HepG2 (cell line): ENCODE measurements around the gene TRDN. TPM values are rescaled to one million over a fixed set of nuclear protein-coding genes. Genes with fewer than 3 reads are reported as not detected.

ENCODE experiments used
- ATAC-seq: fragments of 200-7000 bp; cut with Tn5 transposase; 3 replicates; pipeline ENCODE4 v1.9.1; 2020; ENCODE audit warnings: mild to moderate bottlenecking, moderate library complexity
- BruUV-seq: library from RNA; stranded (reverse); fragments of 400-500 nt; replicated peaks from 2 replicates; lab custom pipeline; 2021; lab: Mats Ljungman, UMichigan
- CTCF ChIA-PET: fragments of 300-600 bp; formaldehyde crosslinking; extraction: SDS; loops from one replicate; lab custom pipeline; 2021; ENCODE audit warnings: low total read pairs, inconsistent platforms, low intra/inter-chr PET ratio; lab: Yijun Ruan, JAX
- POLR2A ChIA-PET: fragments of 350-600 bp; sonication (Branson Sonifier 250); formaldehyde crosslinking; loops from one replicate; lab custom pipeline; 2020; ENCODE audit warnings: antibody characterized with exemption, inconsistent platforms; lab: Yijun Ruan, JAX
- DNase-seq: peaks from one replicate; pipeline ENCODE4 v3.0.0-alpha.2; 2015; ENCODE audit warnings: low spot score
- FAIRE-seq: peaks from 3 replicates; lab custom pipeline; 2011; peaks lifted over from hg19 to GRCh38; lab: Jason Lieb, UNC
- H2AFZ ChIP-seq: one replicate; pipeline ENCODE4 v1.6.1; 2011; ENCODE audit warnings: low read length, inconsistent platforms
- H3K27ac ChIP-seq: fragments of 300-600 bp; 3 replicates; pipeline ENCODE4 v1.8.0; 2011; ENCODE audit warnings: mixed run types, mild to moderate bottlenecking, mixed read lengths, low read length, inconsistent platforms; ENCODE audit not compliant: insufficient read depth; ENCODE audit errors: extremely low read length
- H3K27me3 ChIP-seq, 2 experiments: fragments of 200-600 bp in 1 of 2; 2 replicates in 1 of 2; 3 replicates in 1 of 2; pipeline versions ENCODE4 v1.6.0 to v1.8.0; 2011; ENCODE audit warnings: low read length in 2 of 2, mild to moderate bottlenecking in 2 of 2, moderate library complexity in 2 of 2, inconsistent platforms in 1 of 2; ENCODE audit not compliant: insufficient read depth in 2 of 2, control insufficient read depth in 1 of 2
- H3K36me3 ChIP-seq, 2 experiments: fragments of 200-600 bp in 1 of 2; replicated peaks in 1 of 2; 2 replicates in 1 of 2; 3 replicates in 1 of 2; pipeline versions ENCODE4 v1.5.1 to v1.8.0; 2011; ENCODE audit warnings: low read length in 2 of 2, inconsistent platforms in 1 of 2; ENCODE audit not compliant: insufficient read depth in 2 of 2, control insufficient read depth in 1 of 2
- H3K4me1 ChIP-seq: 2 replicates; pipeline ENCODE4 v1.5.1; 2012; ENCODE audit warnings: low read length, inconsistent platforms; ENCODE audit not compliant: insufficient read depth
- H3K4me2 ChIP-seq: 2 replicates; pipeline ENCODE4 v1.6.0; 2011; ENCODE audit warnings: low read depth, low read length, inconsistent platforms
- H3K4me3 ChIP-seq, 3 experiments: fragments of 200-600 bp in 1 of 3; sonication (generic), shearing (Covaris generic) in 1 of 3; replicated peaks in 1 of 3; 2 replicates each; pipeline ENCODE4 v1.5.1; 2011 to 2016; ENCODE audit warnings: low read length in 3 of 3, inconsistent platforms in 2 of 3, low read depth in 2 of 3, mild to moderate bottlenecking in 2 of 3, control low read depth in 1 of 3, mixed read lengths in 1 of 3; ENCODE audit not compliant: insufficient read depth in 1 of 3
- H3K79me2 ChIP-seq: one replicate; pipeline ENCODE4 v1.6.1; 2011; ENCODE audit warnings: low read length, inconsistent platforms; ENCODE audit not compliant: insufficient read depth
- H3K9ac ChIP-seq: 2 replicates; pipeline ENCODE4 v1.6.0; 2011; ENCODE audit warnings: mild to moderate bottlenecking, low read depth, low read length, inconsistent platforms; ENCODE audit not compliant: insufficient read depth
- H3K9me3 ChIP-seq: 2 replicates; pipeline ENCODE4 v1.5.1; 2012; ENCODE audit warnings: mild to moderate bottlenecking, low read length
- H4K20me1 ChIP-seq: 2 replicates; pipeline ENCODE4 v1.6.0; 2011; ENCODE audit warnings: inconsistent platforms, mild to moderate bottlenecking, low read length, moderate library complexity; ENCODE audit not compliant: insufficient read depth
- MATR3 ChIP-seq: sonication (generic); formaldehyde crosslinking; IDR thresholded peaks from 2 replicates; pipeline ENCODE4 v1.4.0; 2020; ENCODE audit warnings: missing genetic modification reagents
- PAF1 ChIP-seq: IDR thresholded peaks from 2 replicates; pipeline ENCODE4 v1.6.1; 2016; ENCODE audit warnings: missing genetic modification reagents, missing compliant biosample characterization
- PLRG1 ChIP-seq: fragments of 450-650 bp; conservative IDR thresholded peaks from 2 replicates; pipeline ENCODE4 v1.6.1; 2016
- PRDM4 ChIP-seq: sonication (generic); formaldehyde crosslinking; IDR thresholded peaks from 2 replicates; pipeline ENCODE4 v1.9.0; 2021; ENCODE audit warnings: missing genetic modification reagents, borderline replicate concordance
- RAD21 ChIP-seq: fragments of 450-650 bp; formaldehyde crosslinking; IDR thresholded peaks from 2 replicates; pipeline ENCODE4 v1.5.0; 2020; ENCODE audit warnings: mild to moderate bottlenecking
- SMYD3 ChIP-seq: sonication (generic); formaldehyde crosslinking; IDR thresholded peaks from 2 replicates; pipeline ENCODE4 v1.8.1; 2023; ENCODE audit warnings: mild to moderate bottlenecking, missing genetic modification reagents
- UBTF ChIP-seq: sonication (generic); formaldehyde crosslinking; IDR thresholded peaks from 2 replicates; pipeline ENCODE4 v1.4.0; 2020; ENCODE audit warnings: mild to moderate bottlenecking, missing genetic modification reagents
- ZNF17 ChIP-seq: sonication (generic); formaldehyde crosslinking; IDR thresholded peaks from 2 replicates; pipeline ENCODE4 v1.5.0; 2020; ENCODE audit warnings: mild to moderate bottlenecking, missing genetic modification reagents
- ZNF484 ChIP-seq: sonication (generic); formaldehyde crosslinking; IDR thresholded peaks from 2 replicates; pipeline ENCODE4 v1.5.1; 2020; ENCODE audit warnings: mild to moderate bottlenecking, low read depth, missing genetic modification reagents, borderline replicate concordance
- ZNF510 ChIP-seq: sonication (generic); formaldehyde crosslinking; IDR thresholded peaks from 2 replicates; pipeline ENCODE4 v1.4.0; 2020; ENCODE audit warnings: low read depth, mild to moderate bottlenecking, missing genetic modification reagents
- ZNF782 ChIP-seq: sonication (generic); formaldehyde crosslinking; IDR thresholded peaks from 2 replicates; pipeline ENCODE4 v1.4.0; 2020; ENCODE audit warnings: missing genetic modification reagents, mild to moderate bottlenecking, borderline replicate concordance
- WGBS: methylation state at CpG from one replicate; pipeline ENCODE4 v1.1.6; 2017; ENCODE audit warnings: low lambda C conversion rate; 5-methylcytosine and 5-hydroxymethylcytosine counted together
- in situ Hi-C: cut with HindIII; loops from 2 replicates; pipeline ENCODE4 v1.10.0; 2017; ENCODE audit warnings: low pct_unique_long_range_greater_than_20kb; ENCODE audit not compliant: extremely low pct_ligation_motif_present
- intact Hi-C: fragments of 100-400 bp; cut with micrococcal nuclease; formaldehyde crosslinking; loops from one replicate; pipeline ENCODE4 v1.10.0; 2022; ENCODE audit not compliant: unreplicated experiment
- polyA plus RNA-seq, 8 experiments: library from polyadenylated mRNA; depleted of rRNA in 3 of 8; stranded (reverse) in 7 of 8; unstranded in 1 of 8; fragments of >200 nt; fragmentation: Illumina TruSeq in 4 of 8; extraction: Trizol in 4 of 8; gene quantifications; 2 replicates each; pipeline versions ENCODE4 v1.2.1 to v1.2.3, GENCODE V29; 2011 to 2016; ENCODE audit warnings: low read depth in 4 of 8, missing spikeins in 1 of 8, mixed read lengths in 1 of 8; ENCODE audit not compliant: insufficient read depth in 1 of 8
- total RNA-seq, 5 experiments: library from RNA; depleted of rRNA; stranded (reverse); fragments of >200 nt; fragmentation: Illumina TruSeq; extraction: Trizol; gene quantifications; 2 replicates each; pipeline ENCODE4 v1.2.3, GENCODE V29; 2016; ENCODE audit warnings: low read depth in 1 of 5

Gene TRDN
- total and polyA plus RNA-seq, 2 of the 13 experiments (the other 11 are each of a cell fraction or from before 2014, with no cell fraction given), result not detected

DNA sequence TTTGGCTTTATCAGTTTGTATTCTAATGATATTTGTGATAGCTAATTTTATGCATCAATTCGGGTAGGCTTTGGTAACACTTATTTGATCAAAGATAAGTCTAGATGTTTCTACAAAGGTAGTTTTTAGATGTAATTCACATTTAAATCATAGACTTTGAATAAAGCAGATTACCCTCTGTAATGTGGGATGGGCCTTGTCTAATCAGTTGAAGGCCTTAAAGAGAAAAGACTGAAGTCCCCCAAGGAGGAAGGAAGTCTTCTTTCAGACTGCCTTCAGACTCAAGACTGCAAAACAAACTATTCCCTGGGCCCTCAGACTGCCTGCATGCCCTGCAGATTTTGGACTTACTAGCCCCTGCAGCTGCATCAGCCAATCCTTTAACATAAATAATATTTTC is 178.5 kb downstream of the TRDN start:
- Histone ChIP-seq H3K4me2 (no peak overlapping the region), H3K27me3 (no peaks in the 10 kb centered on the region), H3K36me3 (no peaks in the 10 kb centered on the region), H3K9ac (no peak overlapping the region), H3K79me2 (no peaks in the 10 kb centered on the region), H3K4me3 (no peak overlapping the region), H4K20me1 (no peaks in the 10 kb centered on the region), H3K27ac (no peak overlapping the region), H3K9me3 (no peaks in the 10 kb centered on the region), H3K4me1 (no peaks in the 10 kb centered on the region), H2AFZ (no peak overlapping the region)
- ATAC-seq, result no peak
- intact Hi-C loops (no loop called here), in situ Hi-C loops (no loop called here)
- POLR2A ChIA-PET, result no interaction called here
- CTCF ChIA-PET, result no interaction called here
- no TSS peak for BruUV-seq
- TF ChIP-seq ZNF17 (CRISPR knock-in tag) (no peak), ZNF782 (no peak), PAF1 (CRISPR knock-in tag) (no peak), PRDM4 (CRISPR knock-in tag) (no peak), UBTF (CRISPR knock-in tag) (no peak), MATR3 (no peak), RAD21 (CRISPR knock-in tag) (no peak), SMYD3 (CRISPR knock-in tag) (no peak), ZNF510 (CRISPR knock-in tag) (no peak), ZNF484 (CRISPR knock-in tag) (no peak), PLRG1 (no peak)
- WGBS, result 0% methylated on average over 1 of the region's 1 CpG
- DNase-seq, result no peak
- FAIRE-seq, result no peak
